Measurements from ENCODE around the gene F7. TPM values are rescaled to one million over a fixed set of nuclear protein-coding genes. Genes with fewer than 3 reads are reported as not detected.

Gene F7
- polyA plus RNA-seq, 1 experiment: 0.05 TPM

GRCh38 chr13:113088691-113089020 is 16.9 kb upstream of the F7 start:
- TF ChIP-seq CTCF (IDR thresholded peaks at IDR 0.05; ENCODE audit: insufficient read depth, low read depth, low read length): no peak
- Histone ChIP-seq H3K36me3 (ENCODE audit: control insufficient read depth, insufficient read depth, low read length) (no peaks in the 10 kb centered on the region), H3K4me3 (ENCODE audit: low read depth, low read length) (no peak overlapping the region), H3K27me3 (ENCODE audit: control insufficient read depth, insufficient read depth, low read length) (peaks cover 1% of the 10 kb centered on the region)
- no peak for DNase-seq (ENCODE audit: low read depth)
- POLR2A ChIA-PET: no interaction called here
- CTCF ChIA-PET: no interaction called here

GRCh38 chr13:113089693-113090414 is 15.7 kb upstream of the F7 start:
- CTCF ChIA-PET: no interaction called here
- peaks cover 1% of the 10 kb centered on the region for H3K27me3 ChIP-seq (ENCODE audit: control insufficient read depth, insufficient read depth, low read length)
- POLR2A ChIA-PET: no interaction called here

GRCh38 chr13:113090415-113090770 is 15.2 kb upstream of the F7 start:
- Histone ChIP-seq H3K27me3 (ENCODE audit: control insufficient read depth, insufficient read depth, low read length) (peaks cover 1% of the 10 kb centered on the region), H3K4me3 (ENCODE audit: low read depth, low read length) (no peak overlapping the region), H3K36me3 (ENCODE audit: control insufficient read depth, insufficient read depth, low read length) (no peaks in the 10 kb centered on the region)
- POLR2A ChIA-PET: no interaction called here
- CTCF ChIA-PET: no interaction called here
- DNase-seq (ENCODE audit: low read depth): no peak
- TF ChIP-seq CTCF (IDR thresholded peaks at IDR 0.05; ENCODE audit: insufficient read depth, low read depth, low read length): no peak

More at GRCh38 chr13:113089693-113090414, 15.7 kb upstream of the F7 start:
- H3K36me3 ChIP-seq (ENCODE audit: control insufficient read depth, insufficient read depth, low read length): no peaks in the 10 kb centered on the region
- no peak overlapping the region for H3K4me3 ChIP-seq (ENCODE audit: low read depth, low read length)
- no peak for DNase-seq (ENCODE audit: low read depth)
- TF ChIP-seq CTCF (IDR thresholded peaks at IDR 0.05; ENCODE audit: insufficient read depth, low read depth, low read length): no peak

- CTCF ChIA-PET: no interaction called here
- Histone ChIP-seq H3K36me3 (ENCODE audit: control insufficient read depth, insufficient read depth, low read length) (no peaks in the 10 kb centered on the region), H3K27me3 (ENCODE audit: control insufficient read depth, insufficient read depth, low read length) (peaks cover 1% of the 10 kb centered on the region), H3K4me3 (ENCODE audit: low read depth, low read length) (no peak overlapping the region)
- DNase-seq (ENCODE audit: low read depth): no peak
- POLR2A ChIA-PET: no interaction called here
- TF ChIP-seq CTCF (IDR thresholded peaks at IDR 0.05; ENCODE audit: insufficient read depth, low read depth, low read length): no peak
Observed at GRCh38 chr13:113090806-113091205, 14.8 kb upstream of the F7 start.

GRCh38 chr13:113091211-113091771 is 14.3 kb upstream of the F7 start:
- CTCF ChIA-PET: no interaction called here
- POLR2A ChIA-PET: no interaction called here
- Histone ChIP-seq H3K27me3 (ENCODE audit: control insufficient read depth, insufficient read depth, low read length) (peaks cover 1% of the 10 kb centered on the region), H3K4me3 (ENCODE audit: low read depth, low read length) (no peak overlapping the region), H3K36me3 (ENCODE audit: control insufficient read depth, insufficient read depth, low read length) (no peaks in the 10 kb centered on the region)
- no peak for TF ChIP-seq CTCF (IDR thresholded peaks at IDR 0.05; ENCODE audit: insufficient read depth, low read depth, low read length)
- DNase-seq (ENCODE audit: low read depth): no peak
